Gastroesophageal sphincter (tissue), 3 donors: ENCODE measurements around the gene SIAH2.

Source experiments
- CTCF ChIP-seq, 4 experiments: fragments of 200-600 bp in 2 of 4; fragments of 450-650 bp in 2 of 4; sonication (generic) in 1 of 4; IDR thresholded peaks; one replicate each; pipeline ENCODE4 v1.5.1; 2017 to 2019; ENCODE audit warnings: antibody characterized with exemption in 4 of 4, mild to moderate bottlenecking in 2 of 4, moderate library complexity in 2 of 4
- POLR2A ChIP-seq, 2 donors: fragments of 450-650 bp; IDR thresholded peaks; one replicate each; pipeline ENCODE4 v1.6.1; 2017; ENCODE audit warnings: antibody characterized with exemption in 2 of 2, mild to moderate bottlenecking in 2 of 2, moderate library complexity in 1 of 2

- TF ChIP-seq CTCF (IDR thresholded peaks at IDR 0.05) = no peak
- no peak for TF ChIP-seq POLR2A (IDR thresholded peaks at IDR 0.05)
Measured at GRCh38 chr3:150737874-150738679, 24.9 kb downstream of the SIAH2 start.
